GM19240 (cell line): Measurements from ENCODE around the gene RLN3.
"Not testable (repeated sequence)": the region's sequence is repeated elsewhere in the genome, so short reads cannot be mapped to it uniquely, and the experiment has no call there.

Experiments used
- DNase-seq: peaks from one replicate; pipeline ENCODE4 v3.0.0; 2011; ENCODE audit warnings: low spot score; ENCODE audit not compliant: insufficient read length

The RLN3 gene

GRCh38 chr19:14021474-14021873 lies 6.5 kb upstream of the RLN3 start:
- DNase-seq: no peak

DNA sequence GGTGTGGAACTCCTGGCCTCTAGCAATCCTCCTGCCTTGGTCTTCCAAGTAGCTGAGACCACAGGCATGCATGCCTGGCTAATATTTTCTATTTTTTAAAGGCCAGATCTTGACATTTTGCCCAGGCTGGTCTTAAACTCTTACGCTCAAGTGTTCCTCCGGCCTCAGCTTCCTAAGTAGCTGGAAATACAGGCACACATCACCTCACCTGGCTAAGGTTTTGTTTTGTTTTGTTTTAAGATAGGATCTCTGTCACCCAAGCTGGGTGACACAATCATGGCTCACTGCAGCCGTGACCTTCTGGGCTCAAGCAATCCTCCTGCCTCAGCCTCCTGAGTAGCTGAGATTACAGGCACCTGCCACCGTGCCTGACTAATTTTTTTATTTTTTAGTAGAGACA lies 5.5 kb upstream of the RLN3 start:
- DNase-seq: no peak

DNA sequence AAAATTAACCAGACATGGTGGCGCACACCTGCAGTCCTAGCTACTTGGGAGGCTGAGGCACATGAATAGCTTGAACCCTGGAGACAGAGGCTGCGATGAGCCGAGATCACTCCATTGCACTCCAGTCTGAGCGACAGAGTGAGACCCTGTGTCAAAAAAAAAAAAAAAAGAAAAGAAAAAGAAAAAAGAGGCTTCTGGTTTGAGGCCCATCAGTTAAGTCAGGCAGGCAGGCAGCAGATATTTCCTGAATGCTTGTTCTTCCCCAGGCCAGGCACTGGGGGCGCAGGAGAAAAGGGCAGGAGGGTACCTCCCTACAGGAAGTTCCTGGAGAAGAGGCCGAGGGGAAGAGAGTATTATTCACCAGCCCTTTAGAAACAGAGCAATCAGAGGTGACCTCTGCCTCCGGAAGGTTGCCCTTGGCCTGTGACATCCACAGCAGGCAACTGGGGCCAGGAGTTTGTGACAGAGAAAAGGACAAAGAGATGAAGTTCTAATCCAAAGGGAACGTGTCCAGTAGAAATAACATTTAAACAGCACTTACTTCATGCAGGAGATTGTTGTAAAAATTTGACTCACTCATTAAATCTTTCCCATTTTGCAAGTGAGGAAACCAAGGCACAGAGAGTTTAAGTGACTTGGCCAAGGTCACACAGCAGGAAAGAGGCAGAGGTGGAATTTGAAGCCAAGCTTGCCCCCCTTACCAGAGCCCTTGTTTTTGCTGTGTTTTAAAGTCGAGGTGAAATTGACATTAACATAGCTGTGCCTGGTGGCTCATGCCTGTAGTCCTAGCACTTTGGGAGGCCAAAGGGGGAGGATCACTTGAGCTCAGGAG lies 4.3 kb upstream of the RLN3 start:
- DNase-seq: no peak

GRCh38 chr19:14026652-14027192 lies 1.2 kb upstream of the RLN3 start:
- DNase-seq: not testable (repeated sequence)

- no peak for DNase-seq
Observed at GRCh38 chr19:14028901-14029300, 953 bp downstream of the RLN3 start.

- no peak for DNase-seq
Observed at GRCh38 chr19:14030997-14031718, 3.2 kb downstream of the RLN3 start.

DNA sequence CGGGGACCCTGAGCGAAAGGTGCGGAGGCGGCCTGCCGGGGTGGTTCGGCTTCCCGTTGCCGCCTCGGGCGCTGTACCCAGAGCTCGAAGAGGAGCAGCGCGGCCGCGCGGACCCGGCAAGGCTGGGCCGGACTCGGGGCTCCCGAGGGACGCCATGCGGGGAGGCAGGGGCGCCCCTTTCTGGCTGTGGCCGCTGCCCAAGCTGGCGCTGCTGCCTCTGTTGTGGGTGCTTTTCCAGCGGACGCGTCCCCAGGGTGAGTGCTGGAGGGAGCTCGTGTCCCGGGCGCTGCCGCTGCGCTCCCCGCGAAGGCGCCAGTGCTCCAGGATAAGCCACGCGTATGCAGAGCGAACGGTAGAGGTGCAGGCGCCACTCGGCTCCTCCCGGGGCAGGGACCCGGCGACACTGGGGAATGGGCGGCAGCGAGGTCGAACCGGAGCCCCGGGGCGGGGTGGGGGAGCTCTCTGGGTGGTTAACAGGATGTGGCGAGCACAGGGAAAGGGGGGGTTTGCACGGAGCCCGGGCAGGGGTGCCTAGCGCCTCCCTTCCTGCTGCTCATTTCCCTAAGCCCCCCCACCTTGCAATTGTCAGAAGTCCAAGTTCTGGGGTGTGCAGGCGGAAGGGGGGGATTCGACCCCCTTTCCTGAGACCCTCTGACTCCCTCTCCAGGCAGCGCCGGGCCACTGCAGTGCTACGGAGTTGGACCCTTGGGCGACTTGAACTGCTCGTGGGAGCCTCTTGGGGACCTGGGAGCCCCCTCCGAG lies 4.0 kb downstream of the RLN3 start, which contains the start of gene IL27RA:
TSS of gene IL27RA (plus strand) at position 44 of the 762 bp plus-strand sequence. CDS start at position 155, 111 bp downstream.
- DNase-seq: peak; percentile 76

DNA sequence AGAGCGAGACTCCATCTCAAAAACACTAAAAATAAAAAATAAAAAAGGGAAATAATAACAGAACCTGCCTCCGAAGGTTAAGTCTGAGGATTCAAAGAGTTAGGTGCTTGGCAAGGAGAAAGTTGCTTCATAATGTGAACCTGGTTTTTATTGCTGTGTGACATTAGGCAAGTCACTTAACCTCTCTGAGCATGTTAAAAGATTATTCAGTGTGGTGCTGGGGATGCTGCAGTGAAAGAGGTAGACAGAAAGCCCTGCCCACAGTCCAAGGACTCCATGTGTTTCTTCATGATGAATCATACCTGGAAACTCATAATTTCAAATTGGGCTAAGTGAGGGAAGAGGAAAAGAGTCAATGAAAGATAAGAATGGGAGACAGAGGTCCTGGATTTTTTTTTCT lies 6.0 kb downstream of the RLN3 start:
- no peak for DNase-seq

GRCh38 chr19:14035159-14035558 lies 7.2 kb downstream of the RLN3 start:
- not testable (repeated sequence) for DNase-seq

DNA sequence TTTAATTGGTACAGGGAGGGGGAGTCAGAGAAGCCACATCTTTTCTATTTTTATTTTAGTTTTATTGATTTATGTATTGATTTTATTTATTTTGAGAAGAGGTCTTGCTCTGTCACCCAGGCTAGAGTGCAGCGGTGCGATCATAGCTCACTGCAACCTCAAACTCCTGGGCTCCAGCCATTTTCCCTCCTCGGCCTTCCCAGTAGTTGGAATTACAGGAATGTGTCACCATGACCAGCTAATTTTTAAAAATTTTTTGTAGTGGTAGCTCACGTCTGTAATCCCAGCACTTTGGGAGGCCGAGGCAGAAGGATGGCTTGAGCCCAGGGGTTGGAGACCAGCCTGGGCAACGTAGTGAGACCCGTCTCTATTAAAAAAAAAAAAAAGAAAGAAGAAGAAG lies 7.8 kb downstream of the RLN3 start:
- DNase-seq: no peak

DNA sequence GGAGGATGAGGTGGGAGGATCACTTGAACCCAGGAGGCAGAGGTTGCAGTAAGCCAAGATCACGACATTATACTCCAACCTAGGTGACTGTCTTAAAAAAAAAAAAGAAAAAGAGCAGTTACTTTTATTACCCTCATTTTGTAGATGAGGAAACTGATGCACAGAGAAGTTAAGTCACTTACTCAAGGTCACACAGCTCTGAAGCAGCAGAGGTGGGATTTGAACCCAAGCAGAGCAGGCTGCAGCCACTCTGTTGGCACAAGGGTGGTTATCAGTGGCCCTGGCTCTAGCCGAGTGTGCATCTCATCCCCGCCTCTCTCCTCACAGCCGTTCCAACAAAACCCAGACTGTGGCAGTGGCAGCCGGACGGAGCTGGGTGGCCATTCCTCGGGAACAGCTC lies 11.2 kb downstream of the RLN3 start:
- DNase-seq: no peak

DNA sequence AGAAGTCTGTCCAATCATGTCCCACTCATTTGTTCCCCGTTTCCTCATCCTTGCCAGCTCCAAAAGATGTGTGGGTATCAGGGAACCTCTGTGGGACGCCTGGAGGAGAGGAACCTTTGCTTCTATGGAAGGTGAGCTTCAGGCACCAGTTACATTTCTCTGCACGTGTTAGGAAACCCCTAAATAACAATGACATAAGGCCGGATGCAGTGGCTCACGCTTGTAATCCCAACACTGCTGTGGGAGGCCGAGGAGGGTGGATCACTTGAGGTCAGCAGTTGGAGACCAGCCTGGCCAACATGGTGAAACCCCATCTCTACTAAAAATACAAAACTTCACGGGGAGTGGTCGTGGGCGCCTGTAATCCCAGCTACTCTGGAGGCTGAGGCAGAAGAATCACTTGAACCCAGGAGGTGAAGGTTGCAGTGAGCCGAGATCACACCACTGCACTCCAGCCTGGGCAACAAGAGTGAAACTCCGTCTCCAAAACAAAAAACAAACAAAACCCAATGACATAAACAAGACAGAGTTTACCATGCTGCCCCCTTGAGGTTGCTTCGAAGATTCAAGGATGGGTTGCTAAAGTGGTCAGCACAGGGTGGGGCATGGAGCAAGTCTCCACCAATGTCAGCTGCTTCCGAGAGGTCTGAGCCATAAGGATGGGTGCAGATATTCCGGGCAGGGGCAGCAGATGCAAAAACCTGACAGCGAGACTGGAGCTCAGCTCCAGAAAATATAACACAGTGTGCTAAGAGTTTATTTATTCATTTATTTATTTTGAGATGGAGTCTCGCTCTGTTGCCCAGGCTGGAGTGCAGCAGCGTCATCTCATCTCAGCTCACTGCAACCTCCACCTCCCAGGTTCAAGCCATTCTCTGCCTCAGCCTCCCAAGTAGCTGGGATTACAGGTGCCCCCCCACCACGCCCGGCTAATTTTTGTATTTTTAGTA lies 15.0 kb downstream of the RLN3 start:
- peak; percentile 48 for DNase-seq

GRCh38 chr19:14047866-14048265 lies 19.9 kb downstream of the RLN3 start:
- not testable (repeated sequence) for DNase-seq

GRCh38 chr19:14048443-14049153 lies 20.6 kb downstream of the RLN3 start:
- DNase-seq: peak; percentile 73

DNA sequence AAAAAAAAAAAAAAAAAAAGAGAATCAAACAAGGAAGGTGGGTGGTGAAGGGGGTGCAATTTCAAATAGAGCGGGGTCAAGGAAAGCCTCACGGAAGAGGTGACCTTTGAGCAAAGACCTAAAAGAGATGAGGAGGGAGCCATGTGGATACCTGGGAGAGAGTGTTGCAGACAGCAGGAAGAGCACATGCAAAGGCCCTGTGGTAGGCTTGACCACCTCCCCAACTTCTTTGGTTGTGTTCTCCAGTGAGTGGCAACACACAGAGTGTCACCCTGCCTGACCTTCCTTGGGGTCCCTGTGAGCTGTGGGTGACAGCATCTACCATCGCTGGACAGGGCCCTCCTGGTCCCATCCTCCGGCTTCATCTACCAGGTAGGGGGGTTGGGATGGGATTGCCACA lies 22.6 kb downstream of the RLN3 start:
- DNase-seq: no peak

- not testable (repeated sequence) for DNase-seq
Observed at GRCh38 chr19:14050961-14051360, 23.0 kb downstream of the RLN3 start.

DNA sequence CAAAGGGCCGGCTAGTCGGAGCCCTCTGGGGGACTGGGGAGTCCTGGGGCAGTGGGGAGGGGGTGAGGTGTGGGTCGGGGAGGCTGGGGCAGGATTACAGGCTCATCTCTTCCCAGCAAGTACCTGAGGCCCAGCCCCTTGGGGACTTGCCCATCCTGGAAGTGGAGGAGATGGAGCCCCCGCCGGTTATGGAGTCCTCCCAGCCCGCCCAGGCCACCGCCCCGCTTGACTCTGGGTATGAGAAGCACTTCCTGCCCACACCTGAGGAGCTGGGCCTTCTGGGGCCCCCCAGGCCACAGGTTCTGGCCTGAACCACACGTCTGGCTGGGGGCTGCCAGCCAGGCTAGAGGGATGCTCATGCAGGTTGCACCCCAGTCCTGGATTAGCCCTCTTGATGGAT lies 24.0 kb downstream of the RLN3 start:
- no peak for DNase-seq

GRCh38 chr19:14052470-14052869 lies 24.5 kb downstream of the RLN3 start:
- DNase-seq: no peak

GRCh38 chr19:14053032-14053431 lies 25.1 kb downstream of the RLN3 start:
- DNase-seq: no peak

DNA sequence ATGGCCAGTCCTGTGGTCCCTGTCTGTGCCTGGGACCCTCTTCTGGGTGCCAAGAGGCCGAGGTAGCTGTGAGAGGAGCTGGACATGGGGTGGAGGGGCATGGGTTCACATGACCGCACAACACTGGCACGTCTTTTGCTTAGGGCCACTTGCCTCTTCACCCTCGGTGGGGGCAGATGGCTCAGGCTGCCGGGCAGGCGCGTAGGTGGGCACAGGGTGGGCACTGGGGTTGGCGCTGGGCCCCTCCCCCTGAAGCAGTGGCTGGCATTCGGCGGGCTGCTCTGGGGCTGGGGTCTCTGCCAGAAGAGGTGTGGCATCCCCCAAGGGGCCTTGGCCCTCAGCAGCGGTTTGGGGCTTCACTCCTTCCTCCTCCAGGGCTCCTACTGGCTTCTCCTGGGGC lies 25.6 kb downstream of the RLN3 start:
- DNase-seq: no peak
